GM12874 (cell line): ENCODE data around the gene NUP210L.

Source experiments
- CTCF ChIP-seq: IDR thresholded peaks from 2 replicates; pipeline ENCODE4 v1.5.1; 2011; ENCODE audit warnings: low read depth, mild to moderate bottlenecking, control low read depth, low read length, moderate library complexity; ENCODE audit not compliant: insufficient read depth

Gene NUP210L

GRCh38 chr1:154186852-154187501 lies 32.1 kb upstream of the NUP210L start:
- TF ChIP-seq CTCF: no peak

GRCh38 chr1:154186177-154186576 lies 31.3 kb upstream of the NUP210L start:
- TF ChIP-seq CTCF: peak; percentile 68

GRCh38 chr1:154183046-154183915 lies 28.4 kb upstream of the NUP210L start:
- TF ChIP-seq CTCF: no peak

- TF ChIP-seq CTCF: no peak
Observed at GRCh38 chr1:154182344-154183045, 27.6 kb upstream of the NUP210L start.

GRCh38 chr1:154181944-154182343 lies 27.1 kb upstream of the NUP210L start:
- no peak for TF ChIP-seq CTCF

- no peak for TF ChIP-seq CTCF
Observed at GRCh38 chr1:154179946-154180687, 25.2 kb upstream of the NUP210L start.
